WTC11 (cell line): ENCODE data around the gene ZMIZ1. TPM values are rescaled to one million over a fixed set of nuclear protein-coding genes. Genes with fewer than 3 reads are reported as not detected.

ENCODE experiments used
- ATAC-seq: fragments of 200-7000 bp; cut with Tn5 transposase; 2 replicates; pipeline ENCODE4 v1.10.0; 2021; ENCODE audit warnings: mild to moderate bottlenecking, moderate library complexity
- CTCF ChIA-PET: fragments of 300-600 bp; sonication (Branson Sonifier 250); formaldehyde crosslinking; loops from one replicate; lab custom pipeline; 2021; ENCODE audit warnings: antibody characterized with exemption; lab: Charles Lee
- POLR2A ChIA-PET: fragments of 350-600 bp; sonication (Branson Sonifier 250); formaldehyde crosslinking; loops from one replicate; lab custom pipeline; 2021; ENCODE audit warnings: antibody characterized with exemption; lab: Charles Lee
- DNase-seq: peaks from one replicate; pipeline ENCODE4 v3.0.0; 2021; ENCODE audit warnings: low spot score
- H3K27ac Mint-ChIP-seq: 2 replicates; pipeline ENCODE4 v1.8.0; 2021; ENCODE audit warnings: mixed read lengths
- H3K27me3 Mint-ChIP-seq: 2 replicates; pipeline ENCODE4 v1.8.0; 2021; ENCODE audit warnings: low read depth, mild to moderate bottlenecking, moderate library complexity, mixed read lengths
- H3K36me3 Mint-ChIP-seq: 2 replicates; pipeline ENCODE4 v1.8.0; 2021; ENCODE audit warnings: mixed read lengths
- H3K4me1 Mint-ChIP-seq: 2 replicates; pipeline ENCODE4 v1.8.0; 2022; ENCODE audit warnings: mixed read lengths
- H3K4me3 Mint-ChIP-seq: 2 replicates; pipeline ENCODE4 v1.8.0; 2021; ENCODE audit warnings: mild to moderate bottlenecking, moderate library complexity, mixed read lengths
- H3K9me3 Mint-ChIP-seq: 2 replicates; pipeline ENCODE4 v1.8.0; 2021; ENCODE audit warnings: mixed read lengths
- GRHL2 ChIP-seq: fragments of 250-450 bp; sonication (Bioruptor Pico); IDR thresholded peaks from 2 replicates; pipeline ENCODE4 v1.8.0; 2022; ENCODE audit warnings: mild to moderate bottlenecking, moderate library complexity; ENCODE audit not compliant: insufficient replicate concordance, severe bottlenecking
- HMGA2 ChIP-seq: fragments of 250-450 bp; sonication (Bioruptor Pico); IDR thresholded peaks from 2 replicates; pipeline ENCODE4 v1.4.0; 2021; ENCODE audit warnings: mild to moderate bottlenecking, moderate library complexity
- IRF1 ChIP-seq: sonication (generic); formaldehyde crosslinking; IDR thresholded peaks from 2 replicates; pipeline ENCODE4 v1.8.0; 2023; ENCODE audit warnings: missing genetic modification reagents
- JAZF1 ChIP-seq: fragments of 250-450 bp; sonication (Bioruptor Pico); IDR thresholded peaks from 2 replicates; pipeline ENCODE4 v1.9.0; 2021; ENCODE audit warnings: moderate library complexity, mild to moderate bottlenecking, inconsistent platforms
- KAT7 ChIP-seq: sonication (generic); formaldehyde crosslinking; IDR thresholded peaks from 2 replicates; pipeline ENCODE4 v1.8.1; 2023; ENCODE audit warnings: missing genetic modification reagents, mild to moderate bottlenecking, borderline replicate concordance
- MLX ChIP-seq: sonication (generic); formaldehyde crosslinking; IDR thresholded peaks from 2 replicates; pipeline ENCODE4 v1.8.1; 2023; ENCODE audit warnings: mild to moderate bottlenecking, missing genetic modification reagents, moderate library complexity
- NR1H2 ChIP-seq: sonication (generic); formaldehyde crosslinking; IDR thresholded peaks from 2 replicates; pipeline ENCODE4 v1.9.0; 2021; ENCODE audit warnings: mild to moderate bottlenecking, moderate library complexity, missing genetic modification reagents
- NR3C1 ChIP-seq: sonication (generic); formaldehyde crosslinking; conservative IDR thresholded peaks from 2 replicates; pipeline ENCODE4 v1.8.1; 2023; ENCODE audit warnings: low read depth, mild to moderate bottlenecking, missing genetic modification reagents
- OVOL2 ChIP-seq: fragments of 250-450 bp; sonication (Bioruptor Pico); IDR thresholded peaks from 2 replicates; pipeline ENCODE4 v1.9.0; 2021; ENCODE audit warnings: mild to moderate bottlenecking, borderline replicate concordance
- SOX15 ChIP-seq: fragments of 250-450 bp; sonication (Bioruptor Pico); IDR thresholded peaks from 2 replicates; pipeline ENCODE4 v1.9.0; 2021; ENCODE audit warnings: mild to moderate bottlenecking
- TCF7 ChIP-seq: sonication (generic); formaldehyde crosslinking; IDR thresholded peaks from 2 replicates; pipeline ENCODE4 v1.8.0; 2022; ENCODE audit warnings: mild to moderate bottlenecking, low read depth, missing genetic modification reagents, moderate library complexity
- TEAD1 ChIP-seq: sonication (generic); formaldehyde crosslinking; IDR thresholded peaks from 2 replicates; pipeline ENCODE4 v1.8.0; 2022; ENCODE audit warnings: mild to moderate bottlenecking, missing genetic modification reagents
- ZNF396 ChIP-seq: fragments of 250-450 bp; sonication (Bioruptor Pico); IDR thresholded peaks from 2 replicates; pipeline ENCODE4 v1.8.0; 2021; ENCODE audit warnings: mild to moderate bottlenecking, moderate library complexity, borderline replicate concordance
- total RNA-seq: library from RNA; stranded (reverse); gene quantifications from 3 replicates; pipeline ENCODE4 v1.2.3, GENCODE V29; 2021
- TF ChIP-seq, protein P1 (sequence below): sonication (generic); formaldehyde crosslinking; IDR thresholded peaks from 2 replicates; pipeline ENCODE4 v1.8.1; 2022; ENCODE audit warnings: missing genetic modification reagents, borderline replicate concordance
- TF ChIP-seq, protein P2 (sequence below): sonication (generic); formaldehyde crosslinking; IDR thresholded peaks from 2 replicates; pipeline ENCODE4 v1.8.1; 2022; ENCODE audit warnings: low read depth, missing genetic modification reagents, borderline replicate concordance
- TF ChIP-seq, protein P3 (sequence below): fragments of 200-600 bp; IDR thresholded peaks from 2 replicates; pipeline ENCODE4 v1.8.0; 2022; ENCODE audit warnings: antibody characterized with exemption
- TF ChIP-seq, protein P4 (sequence below): fragments of 250-450 bp; sonication (Bioruptor Pico); IDR thresholded peaks from 2 replicates; pipeline ENCODE4 v2.1.2; 2022; ENCODE audit warnings: mild to moderate bottlenecking, moderate library complexity
- TF ChIP-seq, protein P5 (sequence below): sonication (generic); formaldehyde crosslinking; IDR thresholded peaks from 2 replicates; pipeline ENCODE4 v1.8.1; 2023; ENCODE audit warnings: mild to moderate bottlenecking, missing genetic modification reagents, moderate library complexity

ZMIZ1 gene
- total RNA-seq, 1 experiment from 2014 or later, result 44.4 TPM

GRCh38 chr10:79078367-79079053 lies 9.7 kb downstream of the ZMIZ1 start:
- TF ChIP-seq NR1H2 (CRISPR knock-in tag), result no peak
- TF ChIP-seq, protein P1, sequence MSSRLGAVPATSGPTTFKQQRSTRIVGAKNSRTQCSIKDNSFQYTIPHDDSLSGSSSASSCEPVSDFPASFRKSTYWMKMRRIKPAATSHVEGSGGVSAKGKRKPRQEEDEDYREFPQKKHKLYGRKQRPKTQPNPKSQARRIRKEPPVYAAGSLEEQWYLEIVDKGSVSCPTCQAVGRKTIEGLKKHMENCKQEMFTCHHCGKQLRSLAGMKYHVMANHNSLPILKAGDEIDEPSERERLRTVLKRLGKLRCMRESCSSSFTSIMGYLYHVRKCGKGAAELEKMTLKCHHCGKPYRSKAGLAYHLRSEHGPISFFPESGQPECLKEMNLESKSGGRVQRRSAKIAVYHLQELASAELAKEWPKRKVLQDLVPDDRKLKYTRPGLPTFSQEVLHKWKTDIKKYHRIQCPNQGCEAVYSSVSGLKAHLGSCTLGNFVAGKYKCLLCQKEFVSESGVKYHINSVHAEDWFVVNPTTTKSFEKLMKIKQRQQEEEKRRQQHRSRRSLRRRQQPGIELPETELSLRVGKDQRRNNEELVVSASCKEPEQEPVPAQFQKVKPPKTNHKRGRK, result no peak
- no peak for TF ChIP-seq ZNF396 (CRISPR knock-in tag)
- TF ChIP-seq TCF7 (CRISPR knock-in tag), result no peak
- TF ChIP-seq IRF1 (CRISPR knock-in tag), result no peak
- TF ChIP-seq JAZF1 (CRISPR knock-in tag), result no peak
- TF ChIP-seq, protein P2, sequence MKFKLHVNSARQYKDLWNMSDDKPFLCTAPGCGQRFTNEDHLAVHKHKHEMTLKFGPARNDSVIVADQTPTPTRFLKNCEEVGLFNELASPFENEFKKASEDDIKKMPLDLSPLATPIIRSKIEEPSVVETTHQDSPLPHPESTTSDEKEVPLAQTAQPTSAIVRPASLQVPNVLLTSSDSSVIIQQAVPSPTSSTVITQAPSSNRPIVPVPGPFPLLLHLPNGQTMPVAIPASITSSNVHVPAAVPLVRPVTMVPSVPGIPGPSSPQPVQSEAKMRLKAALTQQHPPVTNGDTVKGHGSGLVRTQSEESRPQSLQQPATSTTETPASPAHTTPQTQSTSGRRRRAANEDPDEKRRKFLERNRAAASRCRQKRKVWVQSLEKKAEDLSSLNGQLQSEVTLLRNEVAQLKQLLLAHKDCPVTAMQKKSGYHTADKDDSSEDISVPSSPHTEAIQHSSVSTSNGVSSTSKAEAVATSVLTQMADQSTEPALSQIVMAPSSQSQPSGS (CRISPR knock-in tag), result no peak
- TF ChIP-seq, protein P3, sequence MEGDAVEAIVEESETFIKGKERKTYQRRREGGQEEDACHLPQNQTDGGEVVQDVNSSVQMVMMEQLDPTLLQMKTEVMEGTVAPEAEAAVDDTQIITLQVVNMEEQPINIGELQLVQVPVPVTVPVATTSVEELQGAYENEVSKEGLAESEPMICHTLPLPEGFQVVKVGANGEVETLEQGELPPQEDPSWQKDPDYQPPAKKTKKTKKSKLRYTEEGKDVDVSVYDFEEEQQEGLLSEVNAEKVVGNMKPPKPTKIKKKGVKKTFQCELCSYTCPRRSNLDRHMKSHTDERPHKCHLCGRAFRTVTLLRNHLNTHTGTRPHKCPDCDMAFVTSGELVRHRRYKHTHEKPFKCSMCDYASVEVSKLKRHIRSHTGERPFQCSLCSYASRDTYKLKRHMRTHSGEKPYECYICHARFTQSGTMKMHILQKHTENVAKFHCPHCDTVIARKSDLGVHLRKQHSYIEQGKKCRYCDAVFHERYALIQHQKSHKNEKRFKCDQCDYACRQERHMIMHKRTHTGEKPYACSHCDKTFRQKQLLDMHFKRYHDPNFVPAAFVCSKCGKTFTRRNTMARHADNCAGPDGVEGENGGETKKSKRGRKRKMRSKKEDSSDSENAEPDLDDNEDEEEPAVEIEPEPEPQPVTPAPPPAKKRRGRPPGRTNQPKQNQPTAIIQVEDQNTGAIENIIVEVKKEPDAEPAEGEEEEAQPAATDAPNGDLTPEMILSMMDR, result no peak
- TF ChIP-seq SOX15 (CRISPR knock-in tag), result no peak
- TF ChIP-seq MLX (CRISPR knock-in tag), result no peak
- TF ChIP-seq GRHL2 (CRISPR knock-in tag), result no peak
- no peak for TF ChIP-seq HMGA2 (CRISPR knock-in tag)
- TF ChIP-seq OVOL2 (CRISPR knock-in tag), result no peak
- no peak for TF ChIP-seq TEAD1 (CRISPR knock-in tag)
- TF ChIP-seq KAT7 (CRISPR knock-in tag), result no peak
- TF ChIP-seq, protein P4, sequence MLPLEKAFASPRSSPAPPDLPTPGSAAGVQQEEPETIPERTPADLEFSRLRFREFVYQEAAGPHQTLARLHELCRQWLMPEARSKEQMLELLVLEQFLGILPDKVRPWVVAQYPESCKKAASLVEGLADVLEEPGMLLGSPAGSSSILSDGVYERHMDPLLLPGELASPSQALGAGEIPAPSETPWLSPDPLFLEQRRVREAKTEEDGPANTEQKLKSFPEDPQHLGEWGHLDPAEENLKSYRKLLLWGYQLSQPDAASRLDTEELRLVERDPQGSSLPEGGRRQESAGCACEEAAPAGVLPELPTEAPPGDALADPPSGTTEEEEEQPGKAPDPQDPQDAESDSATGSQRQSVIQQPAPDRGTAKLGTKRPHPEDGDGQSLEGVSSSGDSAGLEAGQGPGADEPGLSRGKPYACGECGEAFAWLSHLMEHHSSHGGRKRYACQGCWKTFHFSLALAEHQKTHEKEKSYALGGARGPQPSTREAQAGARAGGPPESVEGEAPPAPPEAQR (CRISPR knock-in tag), result no peak
- no peak for TF ChIP-seq NR3C1 (CRISPR knock-in tag)
- TF ChIP-seq, protein P5, sequence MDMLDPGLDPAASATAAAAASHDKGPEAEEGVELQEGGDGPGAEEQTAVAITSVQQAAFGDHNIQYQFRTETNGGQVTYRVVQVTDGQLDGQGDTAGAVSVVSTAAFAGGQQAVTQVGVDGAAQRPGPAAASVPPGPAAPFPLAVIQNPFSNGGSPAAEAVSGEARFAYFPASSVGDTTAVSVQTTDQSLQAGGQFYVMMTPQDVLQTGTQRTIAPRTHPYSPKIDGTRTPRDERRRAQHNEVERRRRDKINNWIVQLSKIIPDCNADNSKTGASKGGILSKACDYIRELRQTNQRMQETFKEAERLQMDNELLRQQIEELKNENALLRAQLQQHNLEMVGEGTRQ (CRISPR knock-in tag), result no peak
- no peak overlapping the region for H3K4me3 Mint-ChIP-seq
- ChIA-PET CTCF (interaction anchor here (0.6 to 1.0 kb wide), 5 partner anchors 27 to 211 kb away, joined by 3 read pairs; no protein-coding TSS in a partner anchor), POLR2A (interaction anchor here (0.6 to 1.2 kb wide), 4 partner anchors 23 to 384 kb away, joined by 3 to 6 read pairs (median 4); no protein-coding TSS in a partner anchor)
- no peaks in the 10 kb centered on the region for H3K27me3 Mint-ChIP-seq
- no peaks in the 10 kb centered on the region for H3K36me3 Mint-ChIP-seq
- DNase-seq (no peak), ATAC-seq (peak; percentile 41)
- peaks cover 4% of the 10 kb centered on the region; the same call in 1 of the 2 replicates for H3K9me3 Mint-ChIP-seq
- H3K27ac Mint-ChIP-seq, result no peak overlapping the region
- peaks cover 73% of the 10 kb centered on the region for H3K4me1 Mint-ChIP-seq
